Trophoblast cell (in vitro differentiated cells and primary cell): ENCODE measurements around the gene TAS2R14.

ENCODE experiments used
- DNase-seq, 2 donors: peaks; one replicate each; pipeline ENCODE4 v3.0.0-alpha.2; 2016
- H2AFZ ChIP-seq: 2 replicates; pipeline ENCODE4 v1.6.1; 2013; ENCODE audit warnings: low read length, moderate library complexity, mild to moderate bottlenecking; ENCODE audit not compliant: insufficient read depth, poor library complexity
- H2AK5ac ChIP-seq: 2 replicates; pipeline ENCODE4 v1.6.1; 2013; ENCODE audit warnings: mild to moderate bottlenecking, low read length
- H2BK120ac ChIP-seq: 2 replicates; pipeline ENCODE4 v1.6.1; 2013; ENCODE audit warnings: low read length, mild to moderate bottlenecking, moderate library complexity; ENCODE audit not compliant: insufficient read depth, poor library complexity
- H2BK12ac ChIP-seq: 2 replicates; pipeline ENCODE4 v1.6.1; 2013; ENCODE audit warnings: mild to moderate bottlenecking, low read length, moderate library complexity
- H2BK5ac ChIP-seq: 2 replicates; pipeline ENCODE4 v1.6.1; 2013; ENCODE audit warnings: low read length, low read depth, moderate library complexity, mild to moderate bottlenecking; ENCODE audit not compliant: poor library complexity
- H3K14ac ChIP-seq: 2 replicates; pipeline ENCODE4 v1.6.1; 2013; ENCODE audit warnings: mild to moderate bottlenecking, low read length
- H3K18ac ChIP-seq: 2 replicates; pipeline ENCODE4 v1.6.1; 2013; ENCODE audit warnings: mild to moderate bottlenecking, low read length
- H3K23ac ChIP-seq: 2 replicates; pipeline ENCODE4 v1.6.1; 2013; ENCODE audit warnings: low read length
- H3K27ac ChIP-seq: 2 replicates; pipeline ENCODE4 v1.5.1; 2013; ENCODE audit warnings: low read depth, mild to moderate bottlenecking, inconsistent platforms, low read length, moderate library complexity
- H3K27me3 ChIP-seq: 2 replicates; pipeline ENCODE4 v1.6.1; 2013; ENCODE audit warnings: inconsistent platforms, mild to moderate bottlenecking, low read length, moderate library complexity; ENCODE audit not compliant: insufficient read depth
- H3K36me3 ChIP-seq, 2 experiments: 1 replicate in 1 of 2; 2 replicates in 1 of 2; pipeline ENCODE4 v1.6.1; 2013; ENCODE audit warnings: low read length in 2 of 2, mild to moderate bottlenecking in 2 of 2, moderate library complexity in 1 of 2; ENCODE audit not compliant: insufficient read depth in 2 of 2, control insufficient read depth in 1 of 2
- H3K4ac ChIP-seq: 2 replicates; pipeline ENCODE4 v1.6.1; 2013; ENCODE audit warnings: low read depth, mild to moderate bottlenecking, low read length, moderate library complexity
- H3K4me1 ChIP-seq, 2 experiments: 1 replicate in 1 of 2; 2 replicates in 1 of 2; pipeline ENCODE4 v1.6.1; 2013; ENCODE audit warnings: low read length in 2 of 2, mild to moderate bottlenecking in 2 of 2, moderate library complexity in 1 of 2; ENCODE audit not compliant: insufficient read depth in 2 of 2, control insufficient read depth in 1 of 2
- H3K4me2 ChIP-seq: 2 replicates; pipeline ENCODE4 v1.6.1; 2013; ENCODE audit warnings: inconsistent platforms, mild to moderate bottlenecking, low read length, moderate library complexity
- H3K4me3 ChIP-seq: 2 replicates; pipeline ENCODE4 v1.5.1; 2013; ENCODE audit warnings: mild to moderate bottlenecking, low read depth, low read length, inconsistent platforms
- H3K79me1 ChIP-seq: one replicate; pipeline ENCODE4 v1.6.1; 2013; ENCODE audit warnings: low read length
- H3K79me2 ChIP-seq: 2 replicates; pipeline ENCODE4 v1.6.1; 2013; ENCODE audit warnings: low read length, mild to moderate bottlenecking; ENCODE audit not compliant: control insufficient read depth, insufficient read depth, poor library complexity
- H3K9ac ChIP-seq: 2 replicates; pipeline ENCODE4 v1.6.1; 2013; ENCODE audit warnings: mild to moderate bottlenecking, low read length
- H3K9me3 ChIP-seq: 2 replicates; pipeline ENCODE4 v1.6.1; 2013; ENCODE audit warnings: low read depth, mild to moderate bottlenecking, control low read depth, inconsistent platforms, low read length; ENCODE audit not compliant: insufficient read depth
- H4K12ac ChIP-seq: 2 replicates; pipeline ENCODE4 v1.6.1; 2013; ENCODE audit warnings: low read depth, mild to moderate bottlenecking, low read length, moderate library complexity
- H4K8ac ChIP-seq: 2 replicates; pipeline ENCODE4 v1.6.1; 2013; ENCODE audit warnings: low read depth, mild to moderate bottlenecking, low read length, moderate library complexity
- H4K91ac ChIP-seq: one replicate; pipeline ENCODE4 v1.6.1; 2013; ENCODE audit warnings: low read depth, mild to moderate bottlenecking, low read length, moderate library complexity
- WGBS: extraction: QIAGEN DNeasy Blood & Tissue Kit; methylation state at CpG from one replicate; pipeline ENCODE4 v1.1.7; 2013; ENCODE audit warnings: missing lambda C conversion rate; ENCODE audit not compliant: insufficient read length, insufficient coverage; ENCODE audit errors: extremely low coverage; 5-methylcytosine and 5-hydroxymethylcytosine counted together

The TAS2R14 gene

GRCh38 chr12:10960211-10960610, 21.1 kb upstream of the TAS2R14 start:
- Histone ChIP-seq H3K27me3 (no peaks in the 10 kb centered on the region), H4K8ac (no peak overlapping the region), H2AK5ac (no peak overlapping the region), H3K4me1 (no peaks in the 10 kb centered on the region), H2BK12ac (no peak overlapping the region), H3K4me2 (no peak overlapping the region), H3K79me2 (no peaks in the 10 kb centered on the region), H3K36me3 (no peaks in the 10 kb centered on the region), H3K23ac (no peak overlapping the region), H4K12ac (no peak overlapping the region), H3K18ac (no peak overlapping the region), H3K27ac (no peak overlapping the region), H3K4ac (no peak overlapping the region), H2BK120ac (no peak overlapping the region), H3K14ac (no peak overlapping the region), H3K9ac (no peak overlapping the region), H2BK5ac (no peak overlapping the region), H3K9me3 (no peaks in the 10 kb centered on the region), H3K4me3 (no peak overlapping the region), H2AFZ (no peak overlapping the region), H3K79me1 (no peaks in the 10 kb centered on the region), H4K91ac (no peak overlapping the region)
- no peak for DNase-seq
- no CpG with 5 or more reads among the region's 4 CpGs for WGBS

- H4K91ac ChIP-seq = no peak overlapping the region
- no peak overlapping the region for H4K12ac ChIP-seq
- H3K18ac ChIP-seq = no peak overlapping the region
- no peaks in the 10 kb centered on the region for H3K36me3 ChIP-seq
- no peaks in the 10 kb centered on the region for H3K79me1 ChIP-seq
- no peak overlapping the region for H2BK12ac ChIP-seq
- no CpG with 5 or more reads among the region's 2 CpGs for WGBS
- no peak for DNase-seq
- no peaks in the 10 kb centered on the region for H3K9me3 ChIP-seq
- no peak overlapping the region for H2AK5ac ChIP-seq
- no peak overlapping the region for H2BK5ac ChIP-seq
- H2AFZ ChIP-seq = no peak overlapping the region
- H2BK120ac ChIP-seq = no peak overlapping the region
- H4K8ac ChIP-seq = no peak overlapping the region
- no peaks in the 10 kb centered on the region for H3K4me1 ChIP-seq
- no peak overlapping the region for H3K9ac ChIP-seq
- no peaks in the 10 kb centered on the region for H3K27me3 ChIP-seq
- no peaks in the 10 kb centered on the region for H3K79me2 ChIP-seq
- H3K4ac ChIP-seq = no peak overlapping the region
- no peak overlapping the region for H3K4me3 ChIP-seq
- H3K4me2 ChIP-seq = no peak overlapping the region
- no peak overlapping the region for H3K14ac ChIP-seq
- no peak overlapping the region for H3K23ac ChIP-seq
- H3K27ac ChIP-seq = no peak overlapping the region
Observed at GRCh38 chr12:10959804-10960203, 20.7 kb upstream of the TAS2R14 start.

- H3K4ac ChIP-seq = no peak overlapping the region
- H3K9ac ChIP-seq = no peak overlapping the region
- H2BK120ac ChIP-seq = no peak overlapping the region
- H3K9me3 ChIP-seq = no peaks in the 10 kb centered on the region
- H3K4me3 ChIP-seq = no peak overlapping the region
- no peak overlapping the region for H3K27ac ChIP-seq
- H4K12ac ChIP-seq = no peak overlapping the region
- H2BK5ac ChIP-seq = no peak overlapping the region
- H3K27me3 ChIP-seq = no peaks in the 10 kb centered on the region
- H4K91ac ChIP-seq = no peak overlapping the region
- no peak overlapping the region for H2AFZ ChIP-seq
- H4K8ac ChIP-seq = no peak overlapping the region
- no peaks in the 10 kb centered on the region for H3K79me2 ChIP-seq
- DNase-seq = no peak
- H3K4me2 ChIP-seq = no peak overlapping the region
- H2BK12ac ChIP-seq = no peak overlapping the region
- H3K18ac ChIP-seq = no peak overlapping the region
- H2AK5ac ChIP-seq = no peak overlapping the region
- no peak overlapping the region for H3K14ac ChIP-seq
- no peaks in the 10 kb centered on the region for H3K79me1 ChIP-seq
- H3K23ac ChIP-seq = no peak overlapping the region
- H3K4me1 ChIP-seq = no peaks in the 10 kb centered on the region
- no peaks in the 10 kb centered on the region for H3K36me3 ChIP-seq
Observed at GRCh38 chr12:10957741-10958140, 18.7 kb upstream of the TAS2R14 start.

- Histone ChIP-seq H2BK120ac (no peak overlapping the region), H3K4me2 (no peak overlapping the region), H3K36me3 (no peaks in the 10 kb centered on the region)
Observed at GRCh38 chr12:10956085-10956484, 17.0 kb upstream of the TAS2R14 start.

GRCh38 chr12:10952645-10953044, 13.6 kb upstream of the TAS2R14 start:
- H2AK5ac ChIP-seq = no peak overlapping the region
- no peak overlapping the region for H3K18ac ChIP-seq
- no peak overlapping the region for H3K4me2 ChIP-seq
- H3K27me3 ChIP-seq = no peaks in the 10 kb centered on the region
- H3K27ac ChIP-seq = no peak overlapping the region
- H2BK12ac ChIP-seq = no peak overlapping the region
- no peak overlapping the region for H3K4me3 ChIP-seq
- no peak overlapping the region for H3K4ac ChIP-seq
- H3K4me1 ChIP-seq = no peaks in the 10 kb centered on the region
- H2BK5ac ChIP-seq = no peak overlapping the region
- no peak overlapping the region for H2BK120ac ChIP-seq
- no peak for DNase-seq
- no peak overlapping the region for H4K12ac ChIP-seq
- no peak overlapping the region for H3K23ac ChIP-seq
- H3K9me3 ChIP-seq = no peaks in the 10 kb centered on the region
- H3K79me2 ChIP-seq = no peaks in the 10 kb centered on the region
- no peak overlapping the region for H4K91ac ChIP-seq
- peaks cover 2 to 4% of the 10 kb centered on the region in 2 experiments for H3K36me3 ChIP-seq
- H3K9ac ChIP-seq = no peak overlapping the region
- WGBS = no CpG with 5 or more reads among the region's 4 CpGs
- H3K79me1 ChIP-seq = no peaks in the 10 kb centered on the region
- no peak overlapping the region for H4K8ac ChIP-seq
- no peak overlapping the region for H2AFZ ChIP-seq
- H3K14ac ChIP-seq = no peak overlapping the region

More at GRCh38 chr12:10956085-10956484, 17.0 kb upstream of the TAS2R14 start:
- no peaks in the 10 kb centered on the region for H3K9me3 ChIP-seq
- H2AFZ ChIP-seq = no peak overlapping the region
- no peaks in the 10 kb centered on the region for H3K79me1 ChIP-seq
- H3K23ac ChIP-seq = no peak overlapping the region
- no peak overlapping the region for H3K4me3 ChIP-seq
- H3K18ac ChIP-seq = no peak overlapping the region
- H3K79me2 ChIP-seq = no peaks in the 10 kb centered on the region
- no peak overlapping the region for H4K91ac ChIP-seq
- no peak overlapping the region for H3K9ac ChIP-seq
- no peak overlapping the region for H3K4ac ChIP-seq
- H3K14ac ChIP-seq = no peak overlapping the region
- H3K27ac ChIP-seq = no peak overlapping the region
- H4K8ac ChIP-seq = no peak overlapping the region
- no peak for DNase-seq
- no peak overlapping the region for H2BK5ac ChIP-seq
- H4K12ac ChIP-seq = no peak overlapping the region
- H3K4me1 ChIP-seq = no peaks in the 10 kb centered on the region
- no peak overlapping the region for H2BK12ac ChIP-seq
- no peaks in the 10 kb centered on the region for H3K27me3 ChIP-seq
- H2AK5ac ChIP-seq = no peak overlapping the region
